OCI-LY7 (cell line): Measurements from ENCODE around the gene SLC25A24.

Experiments used
- CTCF ChIP-seq: fragments of 200-600 bp; sonication (generic); conservative IDR thresholded peaks from 2 replicates; pipeline ENCODE4 v1.5.1; 2014; ENCODE audit warnings: mild to moderate bottlenecking, antibody characterized with exemption, low read length, moderate library complexity, mixed read lengths
- EZH2phosphoT487 ChIP-seq: fragments of 200-600 bp; sonication (generic); IDR thresholded peaks from 2 replicates; pipeline ENCODE4 v1.6.1; 2018; ENCODE audit warnings: low read depth, borderline replicate concordance, mild to moderate bottlenecking, mixed run types, antibody characterized with exemption, low read length, moderate library complexity, mixed read lengths

DNA sequence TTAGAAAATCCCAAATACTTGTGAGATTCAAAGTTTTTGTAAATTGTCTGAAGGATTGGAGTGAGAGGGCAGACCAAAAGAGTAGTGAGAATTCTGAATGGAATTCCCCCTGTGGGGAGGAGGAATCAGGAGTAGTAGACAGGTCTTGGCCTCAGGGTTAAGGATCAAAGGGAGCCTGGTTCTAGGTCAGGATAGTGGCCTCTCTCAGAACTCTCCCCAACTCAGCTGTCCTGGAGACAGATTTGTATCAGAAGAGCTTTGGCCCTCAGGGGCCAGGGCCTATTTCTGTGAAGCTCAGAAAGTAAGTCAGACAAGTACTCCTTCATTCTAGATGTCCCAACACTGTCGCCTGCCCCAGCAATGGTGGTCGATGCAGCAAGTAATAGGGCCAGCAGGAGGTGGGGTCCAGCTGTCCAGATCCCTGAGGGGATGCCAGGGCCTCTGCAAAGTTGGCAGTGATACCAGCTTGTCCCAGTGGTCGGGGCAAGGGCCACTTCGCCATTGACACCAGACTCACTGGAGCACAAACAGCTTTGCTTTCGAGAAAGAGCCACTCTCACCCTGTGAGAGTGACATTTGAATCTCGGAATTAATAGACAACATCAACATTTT, 115.2 kb downstream of the SLC25A24 start:
- TF ChIP-seq CTCF, result no peak
- TF ChIP-seq EZH2phosphoT487, result no peak
